NCI-H2029 (cell line): ENCODE measurements around the gene PHOX2A.
"Not testable (repeated sequence)": the region's sequence is repeated elsewhere in the genome, so short reads cannot be mapped to it uniquely, and the experiment has no call there.

Source experiments
- DNase-seq: peaks from one replicate; lab custom pipeline; 2025; lab: John Stamatoyannopoulos, UW

The PHOX2A gene

DNA sequence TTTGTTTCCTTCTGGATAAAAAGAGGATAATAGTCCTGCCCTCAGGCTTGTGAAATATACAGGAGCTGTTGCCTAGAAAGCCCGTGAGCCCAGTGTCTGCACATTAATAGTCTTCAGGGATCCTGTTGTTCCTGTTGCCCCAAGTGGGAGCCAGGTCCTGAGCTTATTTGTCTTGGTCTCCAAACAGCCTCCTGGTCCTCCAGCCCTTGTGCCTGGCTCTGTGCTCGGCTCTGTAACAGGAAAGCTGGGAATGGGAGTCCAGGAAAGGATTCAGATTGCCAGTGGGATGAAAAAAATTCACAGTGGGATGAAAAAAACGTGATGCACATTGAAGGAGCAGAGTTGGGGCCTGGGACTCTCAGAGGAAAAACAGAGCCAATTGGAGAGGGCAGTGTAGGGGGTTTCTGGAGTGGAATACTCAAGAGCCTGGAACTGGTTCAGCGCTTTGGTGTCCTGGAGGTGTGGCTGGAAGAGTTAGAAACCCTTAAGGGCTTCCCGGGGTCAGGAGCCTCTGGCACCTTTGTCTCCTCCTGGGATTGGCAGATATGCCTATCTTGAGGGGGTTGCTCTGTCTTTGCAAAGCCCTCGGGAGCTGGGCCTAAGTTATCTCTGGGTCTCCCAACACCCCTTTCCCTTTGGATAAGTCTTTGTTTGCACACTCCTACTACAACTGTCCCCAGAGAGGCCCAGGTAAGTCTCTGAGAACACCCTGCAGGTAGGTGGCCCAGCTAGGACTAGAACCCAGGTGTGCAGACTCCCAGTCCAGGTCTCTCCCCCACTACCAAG is 21.7 kb downstream of the PHOX2A start:
- DNase-seq, result no peak

DNA sequence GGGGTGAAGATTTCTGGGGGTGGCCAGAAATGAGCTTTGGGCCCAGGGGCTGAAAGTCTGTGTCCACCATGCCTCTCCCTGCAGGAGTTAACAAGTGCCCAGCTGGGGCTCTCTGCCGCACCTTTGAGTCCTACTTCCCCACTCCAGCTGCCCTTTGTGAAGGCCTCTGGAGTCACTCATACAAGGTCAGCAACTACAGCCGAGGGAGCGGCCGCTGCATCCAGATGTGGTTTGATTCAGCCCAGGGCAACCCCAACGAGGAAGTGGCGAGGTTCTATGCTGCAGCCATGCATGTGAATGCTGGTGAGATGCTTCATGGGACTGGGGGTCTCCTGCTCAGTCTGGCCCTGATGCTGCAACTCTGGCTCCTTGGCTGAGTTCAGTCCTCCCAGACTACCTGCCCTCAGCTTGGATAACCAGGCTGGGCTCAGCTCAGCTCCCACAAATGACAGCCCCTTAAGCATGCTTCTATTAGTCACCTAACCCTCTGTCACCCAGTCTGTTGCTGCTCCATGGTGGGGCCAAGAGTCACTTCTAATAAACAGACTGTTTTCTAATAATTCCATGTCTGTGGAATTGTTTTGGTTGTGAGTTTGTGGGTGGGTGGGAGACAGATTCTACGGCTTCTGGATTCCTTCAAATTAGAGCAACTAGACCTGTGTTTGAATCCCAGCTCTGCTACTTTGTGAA is 22.4 kb downstream of the PHOX2A start:
- DNase-seq, result no peak

- DNase-seq, result no peak
These were observed 23.1 kb downstream of the PHOX2A start for GRCh38 chr11:72220696-72221363.

- no peak for DNase-seq
These were observed 25.7 kb downstream of the PHOX2A start for GRCh38 chr11:72218251-72218745.

DNA sequence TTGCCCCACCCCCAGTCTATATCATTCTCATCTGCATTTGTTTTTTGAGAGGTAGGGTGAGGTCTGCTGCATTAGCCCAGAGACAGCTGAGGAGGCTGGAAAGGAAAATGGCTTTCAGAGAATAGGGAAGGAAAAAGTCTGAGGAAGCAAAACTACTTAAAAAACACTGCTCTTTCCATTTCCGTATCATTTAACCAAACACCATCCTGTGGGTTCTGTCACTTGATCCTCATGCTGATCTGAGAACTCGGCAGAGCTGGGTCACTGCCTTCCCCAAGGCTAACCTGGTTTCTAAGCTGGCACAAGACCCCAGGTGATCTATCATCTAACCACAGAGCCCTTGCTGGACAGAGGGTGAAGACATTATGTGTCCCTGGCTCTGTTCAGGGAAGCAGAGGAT is 26.1 kb downstream of the PHOX2A start:
- DNase-seq, result no peak

GRCh38 chr11:72216638-72217037 is 27.3 kb downstream of the PHOX2A start, which contains the start of gene FOLR2:
TSS of gene FOLR2 (plus strand) at chr11:72216794. CDS start at chr11:72218585, 1,791 bp downstream.
- no peak for DNase-seq

DNA sequence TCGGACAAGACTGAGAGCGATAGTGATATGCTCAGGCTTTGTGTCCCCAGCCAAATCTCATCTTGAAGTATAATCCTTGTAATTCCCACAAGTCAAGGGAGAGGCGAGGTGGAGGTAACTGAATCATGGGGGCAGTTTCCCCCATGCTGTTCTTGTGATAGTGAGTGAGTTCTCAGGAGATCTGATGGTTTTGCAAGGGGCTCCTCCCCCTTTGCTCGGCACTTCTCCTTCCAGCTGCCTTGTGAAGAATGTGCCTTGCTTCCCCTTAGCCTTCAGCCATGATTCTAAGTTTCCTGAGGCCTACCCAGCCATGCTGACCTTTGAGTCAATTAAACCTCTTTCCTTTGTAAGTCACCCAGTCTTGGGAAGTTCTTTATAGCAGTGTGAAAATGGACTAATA is 34.9 kb downstream of the PHOX2A start:
- no peak for DNase-seq

DNA sequence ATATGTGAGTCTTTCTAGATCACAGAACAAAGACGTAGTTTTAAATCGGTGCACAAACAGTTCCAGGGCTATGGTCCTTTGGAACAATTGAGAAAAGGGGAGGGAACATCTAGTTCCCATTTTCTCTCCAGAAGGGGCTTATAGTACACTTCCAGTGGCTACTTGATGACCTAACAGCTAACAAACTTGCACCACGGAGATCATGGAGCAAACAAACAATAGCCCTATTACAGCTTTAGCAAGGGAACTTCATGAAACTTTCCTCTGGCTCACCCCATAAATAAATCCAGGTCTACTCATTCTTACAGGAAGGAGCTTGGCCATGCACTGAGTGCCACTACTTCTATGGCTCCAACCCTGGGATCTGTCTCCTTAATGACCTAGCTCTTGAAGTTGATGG is 35.7 kb downstream of the PHOX2A start:
- DNase-seq, result no peak

- DNase-seq, result not testable (repeated sequence)
These were observed 37.2 kb downstream of the PHOX2A start for GRCh38 chr11:72206794-72207193.

DNA sequence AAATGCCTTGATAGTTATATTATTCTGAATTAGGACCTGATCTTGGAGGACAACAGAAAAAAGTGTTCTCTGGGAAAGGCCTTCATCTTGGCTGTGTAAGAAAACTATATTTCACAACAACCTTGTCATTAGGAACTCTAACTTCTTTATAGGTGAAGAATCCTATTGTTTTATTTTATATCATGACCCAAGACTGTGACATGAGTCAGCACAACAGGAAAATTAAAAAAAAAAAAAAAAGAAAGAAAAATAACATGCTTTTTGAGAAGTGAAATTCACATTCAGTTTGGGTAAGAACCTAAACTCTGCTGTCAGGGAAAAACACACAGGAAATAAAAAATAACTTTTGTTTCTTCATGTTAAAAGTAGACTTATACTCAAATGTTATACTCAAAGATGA is 39.1 kb downstream of the PHOX2A start:
- no peak for DNase-seq

GRCh38 chr11:72203163-72203562 is 40.8 kb downstream of the PHOX2A start:
- no peak for DNase-seq

GRCh38 chr11:72202571-72202970 is 41.4 kb downstream of the PHOX2A start:
- no peak for DNase-seq

DNA sequence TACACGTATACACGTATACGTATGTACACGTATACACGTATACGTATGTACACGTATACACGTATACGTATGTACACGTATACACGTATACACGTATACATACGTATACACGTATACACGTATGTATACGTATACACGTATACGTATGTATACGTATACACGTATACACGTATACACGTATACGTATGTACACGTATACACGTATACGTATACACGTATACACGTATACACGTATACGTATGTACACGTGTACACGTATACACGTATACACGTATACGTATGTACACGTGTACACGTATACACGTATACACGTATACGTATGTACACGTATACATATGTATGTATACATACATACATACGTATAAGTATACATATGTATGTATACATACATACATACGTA is 42.5 kb downstream of the PHOX2A start:
- not testable (repeated sequence) for DNase-seq

- DNase-seq, result no peak
These were observed 48.3 kb downstream of the PHOX2A start for GRCh38 chr11:72195518-72196270.

DNA sequence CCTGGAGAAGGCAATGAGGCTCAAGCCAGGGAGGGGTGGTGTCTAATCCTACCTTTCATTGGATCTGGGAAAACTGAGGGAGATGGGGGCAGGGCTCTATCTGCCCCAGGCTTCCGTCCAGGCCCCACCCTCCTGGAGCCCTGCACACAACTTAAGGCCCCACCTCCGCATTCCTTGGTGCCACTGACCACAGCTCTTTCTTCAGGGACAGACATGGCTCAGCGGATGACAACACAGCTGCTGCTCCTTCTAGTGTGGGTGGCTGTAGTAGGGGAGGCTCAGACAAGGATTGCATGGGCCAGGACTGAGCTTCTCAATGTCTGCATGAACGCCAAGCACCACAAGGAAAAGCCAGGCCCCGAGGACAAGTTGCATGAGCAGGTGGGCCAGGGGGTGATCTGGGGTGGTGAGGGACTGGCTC is 52.0 kb downstream of the PHOX2A start, which contains the start of gene FOLR1:
Gene FOLR1, plus strand, starts transcription at position 180 of the 421 bp plus-strand sequence. Its CDS starts 34 bp downstream, at position 214.
- no peak for DNase-seq

- DNase-seq, result no peak
These were observed 53.3 kb downstream of the PHOX2A start for GRCh38 chr11:72190631-72191071.

DNA sequence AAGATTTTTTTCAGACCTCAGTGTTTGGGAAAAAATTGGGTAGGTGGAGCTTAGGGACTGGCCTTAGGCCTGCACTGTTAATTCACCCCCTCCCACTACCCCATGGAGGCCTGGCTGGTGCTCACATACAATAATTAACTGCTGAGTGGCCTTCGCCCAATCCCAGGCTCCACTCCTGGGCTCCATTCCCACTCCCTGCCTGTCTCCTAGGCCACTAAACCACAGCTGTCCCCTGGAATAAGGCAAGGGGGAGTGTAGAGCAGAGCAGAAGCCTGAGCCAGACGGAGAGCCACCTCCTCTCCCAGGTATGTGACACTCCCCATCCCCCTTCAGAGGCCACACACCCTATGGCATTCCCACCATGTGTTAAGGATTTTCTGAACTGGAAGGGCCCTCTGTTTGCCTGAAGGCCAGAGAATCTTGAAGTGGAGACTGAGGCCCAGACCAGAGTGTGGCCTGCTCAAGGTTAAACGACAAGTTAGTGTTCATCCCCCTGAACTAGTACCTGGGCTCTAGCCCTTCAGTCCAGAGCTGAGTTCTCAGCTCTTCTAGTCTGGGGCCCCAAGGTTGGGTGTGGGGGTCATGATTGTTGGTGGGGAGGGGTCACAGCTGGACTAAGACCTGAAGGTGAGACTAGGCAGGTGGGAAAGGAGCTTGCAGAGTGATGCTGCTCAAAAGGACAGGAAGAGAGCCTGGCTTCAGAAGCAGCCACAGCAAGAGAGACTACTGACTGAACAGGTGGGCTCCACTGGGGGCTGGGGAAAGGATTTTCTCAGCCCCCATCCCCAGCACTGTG is 54.3 kb downstream of the PHOX2A start:
- DNase-seq, result no peak
